Measurements from ENCODE around the gene MTERF2.
"Not testable (repeated sequence)": the region's sequence is repeated elsewhere in the genome, so short reads cannot be mapped to it uniquely, and the experiment has no call there.

Gene MTERF2

DNA sequence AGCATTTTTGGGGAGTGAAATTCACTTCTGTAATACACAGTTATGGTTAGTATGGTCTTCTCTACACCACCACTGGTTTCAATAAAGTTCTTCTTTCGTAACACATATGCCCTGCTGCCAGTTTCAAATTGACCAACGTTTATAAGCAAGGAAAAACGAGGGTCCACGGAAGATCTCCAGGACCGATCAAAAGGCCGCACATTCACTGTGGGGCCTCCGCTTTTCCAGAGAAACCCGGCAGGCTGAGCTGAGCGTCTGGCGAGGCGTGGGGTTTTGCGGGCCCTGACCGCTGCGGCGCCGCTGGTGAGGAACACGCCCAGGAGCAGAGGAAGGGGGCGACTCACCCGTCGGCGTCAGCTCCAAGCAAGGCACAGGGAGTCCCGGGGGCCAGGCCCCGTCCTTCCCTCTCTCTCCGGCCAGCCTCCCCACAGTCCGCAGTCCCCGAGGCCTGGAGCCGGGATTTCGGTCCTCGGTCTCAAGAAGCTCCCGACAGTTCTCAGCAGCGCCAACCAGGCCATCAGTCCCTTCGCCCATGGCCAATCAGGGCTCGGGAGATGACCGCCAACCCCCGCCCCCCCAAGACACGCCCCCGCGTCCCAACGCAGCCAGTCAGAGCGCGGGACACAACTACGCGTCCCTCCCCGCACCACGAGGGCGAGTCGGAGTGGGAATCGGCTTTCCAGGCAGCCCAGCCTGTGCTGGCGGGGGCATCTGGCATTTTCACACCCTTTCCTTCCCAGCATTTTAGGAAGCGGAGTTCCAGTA lies at the start of gene MTERF2:
TSS of gene MTERF2 (minus strand) at position 522 of the 765 bp plus-strand sequence. CDS start 8,432 bp downstream, outside the sequence.
- DNase-seq = peak; percentile 96

DNA sequence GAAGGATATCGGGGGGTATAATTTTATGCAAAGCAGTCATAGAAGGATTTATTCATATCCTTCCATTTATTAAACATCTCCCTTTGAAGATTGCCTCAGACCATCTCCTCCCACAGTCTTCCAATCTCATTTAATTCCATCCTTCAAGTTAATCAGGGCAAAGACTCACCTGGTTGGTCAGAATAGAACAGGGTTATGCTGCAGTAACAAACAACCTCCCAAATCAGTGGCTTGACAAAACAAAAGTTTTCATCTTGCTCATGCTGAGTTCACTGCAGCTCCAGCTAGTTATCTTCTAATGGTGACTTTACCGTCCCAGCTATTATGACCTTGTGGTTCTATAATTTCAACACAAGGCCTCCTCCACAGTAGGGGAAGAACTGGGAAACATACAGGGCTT lies 48.8 kb upstream of the MTERF2 start:
- DNase-seq = no peak

DNA sequence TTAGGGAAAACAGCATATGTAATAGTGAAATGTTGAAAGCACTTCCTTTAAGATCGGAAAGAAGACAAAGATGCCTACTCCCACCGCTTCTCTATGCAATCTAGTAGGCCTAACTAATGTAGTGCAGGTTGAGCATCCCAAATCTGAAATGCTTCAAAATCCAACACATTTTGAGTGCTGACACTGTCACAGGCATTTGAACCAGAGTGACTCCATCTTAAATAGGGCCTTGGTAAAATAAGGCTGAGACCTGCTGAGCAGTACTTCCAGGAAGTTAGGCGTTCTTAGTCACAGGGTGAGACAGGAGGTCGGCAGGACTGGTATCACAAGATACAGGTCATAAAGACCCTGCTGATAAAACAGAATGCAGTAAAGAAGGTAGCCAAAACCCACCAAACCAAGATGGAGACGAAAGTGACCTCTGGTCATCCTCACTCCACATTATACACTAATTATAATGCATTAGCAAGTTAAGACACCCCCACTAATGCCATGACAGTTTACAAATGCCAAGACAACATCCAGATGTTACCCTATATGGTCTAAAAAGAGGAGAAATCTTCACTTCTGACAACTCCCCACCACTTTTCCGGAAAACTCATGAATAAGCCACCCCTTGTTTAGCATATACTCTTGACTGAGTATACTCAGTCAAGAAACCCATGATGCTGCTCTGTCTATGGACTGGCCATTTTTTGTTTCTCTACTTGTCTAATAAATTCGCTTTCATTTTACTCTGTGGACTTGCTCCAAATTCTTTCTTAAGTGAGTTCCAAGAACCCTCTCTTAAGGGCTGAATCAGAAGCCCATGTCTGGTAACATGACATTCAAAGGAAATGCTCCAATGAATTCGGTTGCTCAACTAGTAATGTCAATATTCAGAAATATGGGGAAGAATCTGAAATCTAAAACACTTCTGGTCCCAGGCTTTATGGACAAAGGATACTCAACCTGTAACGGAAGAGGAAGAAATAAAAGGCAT lies 47.1 kb upstream of the MTERF2 start:
- DNase-seq = no peak

DNA sequence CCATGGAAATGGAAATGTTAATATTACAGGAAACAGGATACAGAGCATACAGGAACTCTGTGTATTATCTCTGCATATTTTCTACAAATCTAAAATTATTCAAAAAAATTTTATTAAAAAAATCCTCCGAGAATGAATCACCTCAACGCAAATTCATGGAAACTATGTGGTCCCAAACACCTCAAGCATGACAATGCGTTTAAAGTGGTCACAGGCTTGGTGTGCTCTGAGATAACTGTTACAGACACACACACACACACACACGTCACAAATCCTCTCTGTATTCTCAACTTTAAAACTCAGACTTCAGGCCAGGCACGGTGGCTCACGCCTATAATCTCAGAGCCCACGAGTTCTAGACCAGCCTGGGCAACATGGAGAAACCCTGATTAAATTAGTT lies 45.3 kb upstream of the MTERF2 start:
- DNase-seq = no peak

DNA sequence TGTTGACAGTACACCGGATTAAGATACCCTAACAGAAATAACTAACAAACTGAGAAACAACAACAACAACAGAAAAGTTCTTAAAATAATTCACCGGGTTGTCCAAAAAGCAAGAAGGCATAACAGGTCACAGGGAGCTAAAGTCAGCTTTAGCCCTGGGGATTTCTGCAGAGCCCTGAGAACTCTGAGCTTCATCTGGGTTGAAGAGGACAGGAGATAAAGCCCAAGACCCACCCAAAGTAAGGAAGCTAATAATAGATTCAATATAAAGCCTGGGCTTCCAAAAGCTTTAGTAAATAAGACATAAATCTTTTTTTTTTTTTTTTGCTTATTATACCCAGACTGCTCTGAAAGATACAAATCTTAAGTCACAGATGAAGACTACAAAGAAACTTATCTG lies 44.1 kb upstream of the MTERF2 start:
- DNase-seq = no peak

DNA sequence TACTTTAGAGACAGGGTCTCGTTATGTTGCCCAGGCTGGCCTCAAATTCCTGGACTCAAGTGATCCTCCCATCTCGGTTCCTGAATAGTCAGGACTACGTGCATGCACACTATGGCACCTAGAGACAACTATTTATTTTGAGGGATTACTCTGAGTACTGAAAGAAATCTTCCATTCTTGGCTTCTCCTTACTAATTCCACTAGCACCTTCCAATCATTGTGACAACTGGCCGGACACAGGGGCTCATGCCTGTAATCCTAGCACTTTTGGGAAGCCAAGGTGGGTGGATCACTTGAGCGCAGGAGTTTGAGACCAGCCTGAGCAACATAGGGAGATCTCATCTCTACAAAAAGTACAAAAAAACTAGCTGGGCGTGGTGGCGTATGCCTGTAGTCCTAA lies 42.1 kb upstream of the MTERF2 start:
- DNase-seq = no peak

GRCh38 chr12:107027636-107028053 lies 40.7 kb upstream of the MTERF2 start:
- DNase-seq = no peak

DNA sequence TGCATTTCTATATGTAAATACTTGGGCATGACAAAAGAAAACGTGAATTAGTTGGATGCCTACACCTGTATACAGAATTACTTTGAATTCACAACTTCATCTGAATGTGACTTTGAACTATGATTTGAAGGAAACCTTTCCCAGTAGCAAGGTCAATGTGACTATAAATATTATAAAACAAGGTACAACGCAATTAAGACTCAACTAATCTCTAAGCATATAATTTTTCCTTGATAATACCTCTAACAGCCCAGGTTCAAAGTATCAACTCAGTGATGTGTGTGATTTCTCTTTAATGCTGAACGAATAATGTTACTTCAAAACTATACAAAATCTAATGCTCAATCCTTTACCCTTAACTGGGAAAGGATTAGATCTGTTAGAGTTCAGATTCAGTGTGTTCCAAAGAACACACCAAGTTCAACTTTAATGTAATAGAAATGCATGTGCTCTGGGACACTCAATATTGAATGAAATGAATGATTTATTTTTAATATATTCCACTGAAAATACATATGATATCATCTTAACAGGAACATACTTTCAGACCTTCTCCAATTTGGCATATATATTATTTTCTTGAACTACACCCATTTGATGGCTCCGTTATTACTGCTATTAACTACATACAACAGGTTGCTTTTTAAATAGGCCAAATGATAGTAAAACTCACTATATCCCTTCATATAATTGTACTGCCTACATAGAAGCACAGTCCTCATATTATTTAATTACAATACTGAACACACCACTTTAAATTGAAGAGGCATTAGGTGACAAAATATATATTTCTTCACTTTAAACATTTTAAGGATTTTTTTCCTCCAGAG lies 40.1 kb upstream of the MTERF2 start:
- no peak for DNase-seq

- not testable (repeated sequence) for DNase-seq
These were observed 39.4 kb upstream of the MTERF2 start for GRCh38 chr12:107026356-107026755.

DNA sequence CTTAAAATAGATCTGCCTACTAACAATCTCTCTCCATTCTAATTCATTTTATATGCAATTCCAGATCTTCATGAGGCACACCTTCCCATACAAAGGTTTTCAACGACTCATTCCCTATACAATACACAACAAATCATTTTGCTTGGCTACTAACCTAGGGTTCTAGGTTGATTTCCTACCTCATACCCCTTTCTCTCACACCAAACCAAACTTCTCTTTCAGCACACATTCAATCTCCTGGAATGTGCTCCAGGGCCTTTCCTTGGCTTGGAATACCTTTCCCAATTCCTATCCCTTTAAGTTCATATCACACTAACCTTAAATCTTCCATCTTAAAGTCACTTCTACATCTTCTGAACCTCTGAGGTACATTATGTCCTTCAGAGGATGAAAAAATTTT lies 38.7 kb upstream of the MTERF2 start:
- no peak for DNase-seq

DNA sequence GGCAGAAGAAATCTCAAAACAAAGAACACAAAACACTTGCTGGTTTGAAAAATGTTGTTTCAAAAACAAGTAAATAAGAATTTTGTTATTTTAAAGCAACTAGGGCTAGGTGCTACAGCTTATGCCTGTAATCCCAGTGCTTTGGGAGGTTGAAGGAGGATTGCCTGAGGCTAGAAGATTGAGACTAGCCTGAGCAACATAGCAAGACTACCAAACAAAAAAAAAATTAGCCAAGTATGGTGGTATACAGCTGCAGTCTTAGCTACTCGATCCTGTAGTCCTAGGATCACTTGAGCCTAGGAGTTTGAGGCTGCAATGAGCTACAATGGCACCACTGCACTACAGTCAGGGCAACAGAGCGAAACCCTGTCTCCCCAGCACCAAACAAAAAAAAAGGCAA lies 32.6 kb upstream of the MTERF2 start:
- no peak for DNase-seq

DNA sequence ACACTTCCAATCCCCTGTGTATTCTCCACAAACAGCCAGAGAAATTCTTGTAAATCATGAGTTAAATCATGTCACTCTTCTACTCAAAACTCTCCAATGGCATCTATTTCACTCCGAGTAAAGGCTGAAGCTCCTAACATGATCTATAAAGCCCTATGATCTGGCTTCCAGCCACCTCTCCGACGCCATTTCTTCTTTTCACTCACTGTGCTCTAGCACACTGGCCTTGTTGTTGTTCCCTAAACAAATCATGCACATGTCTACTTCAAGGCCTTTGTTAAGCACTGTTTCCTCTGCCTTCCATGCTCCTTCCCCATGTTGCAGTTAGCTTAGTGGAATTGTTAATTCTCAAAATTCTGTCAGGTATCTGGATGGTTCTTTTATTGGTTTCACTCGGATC lies 30.1 kb upstream of the MTERF2 start:
- no peak for DNase-seq

- peak; percentile 14 for DNase-seq
These were observed 27.1 kb upstream of the MTERF2 start for GRCh38 chr12:107014055-107014454.

- DNase-seq = no peak
These were observed 25.9 kb upstream of the MTERF2 start for GRCh38 chr12:107012736-107013425.

GRCh38 chr12:107011519-107011918 lies 24.6 kb upstream of the MTERF2 start:
- DNase-seq = peak; percentile 7

DNA sequence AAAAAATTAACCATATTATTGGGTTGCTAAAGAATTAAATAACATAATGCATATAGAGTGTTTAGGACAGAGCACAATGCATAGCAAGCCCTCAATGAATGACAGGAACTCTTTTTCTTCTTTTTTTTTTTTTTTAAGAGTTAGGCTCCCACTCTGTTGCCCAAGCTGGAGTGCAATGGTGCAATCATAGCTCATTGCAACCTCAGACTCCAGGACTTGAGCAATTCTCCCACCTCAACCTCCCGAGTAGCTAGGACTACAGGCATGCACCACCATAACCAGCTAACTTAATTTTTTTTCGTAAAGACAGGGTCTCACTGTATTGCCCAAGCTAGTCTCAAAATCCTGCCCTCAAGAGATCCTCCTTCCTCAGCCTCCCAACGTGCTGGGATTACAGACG lies 20.5 kb upstream of the MTERF2 start:
- no peak for DNase-seq

DNA sequence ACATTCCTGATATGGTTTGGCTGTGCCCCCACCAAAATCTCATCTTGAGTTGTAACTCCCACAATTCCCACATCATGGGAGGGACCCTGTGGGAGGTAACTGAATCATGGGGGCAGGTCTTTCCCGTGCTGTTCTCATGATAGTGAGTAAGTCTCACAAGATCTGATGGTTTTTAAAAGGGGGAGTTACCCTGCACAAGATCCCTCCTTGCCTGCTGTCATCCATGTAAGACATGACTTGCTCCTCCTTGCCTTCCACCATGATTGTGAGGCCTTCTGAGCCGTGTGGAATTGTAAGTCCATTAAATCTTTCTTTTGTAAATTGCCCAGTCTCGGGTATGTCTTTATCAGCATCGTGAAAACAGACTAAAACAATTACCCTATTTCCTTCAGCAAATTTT lies 15.7 kb upstream of the MTERF2 start:
- DNase-seq = not testable (repeated sequence)

GRCh38 chr12:106999446-106999845 lies 12.5 kb upstream of the MTERF2 start:
- no peak for DNase-seq

- DNase-seq = no peak
These were observed 11.0 kb upstream of the MTERF2 start for GRCh38 chr12:106997916-106998315.

GRCh38 chr12:106996102-106996501 lies 9.2 kb upstream of the MTERF2 start:
- not testable (repeated sequence) for DNase-seq

GRCh38 chr12:106994579-106995220 lies 7.8 kb upstream of the MTERF2 start:
- DNase-seq = no peak

DNA sequence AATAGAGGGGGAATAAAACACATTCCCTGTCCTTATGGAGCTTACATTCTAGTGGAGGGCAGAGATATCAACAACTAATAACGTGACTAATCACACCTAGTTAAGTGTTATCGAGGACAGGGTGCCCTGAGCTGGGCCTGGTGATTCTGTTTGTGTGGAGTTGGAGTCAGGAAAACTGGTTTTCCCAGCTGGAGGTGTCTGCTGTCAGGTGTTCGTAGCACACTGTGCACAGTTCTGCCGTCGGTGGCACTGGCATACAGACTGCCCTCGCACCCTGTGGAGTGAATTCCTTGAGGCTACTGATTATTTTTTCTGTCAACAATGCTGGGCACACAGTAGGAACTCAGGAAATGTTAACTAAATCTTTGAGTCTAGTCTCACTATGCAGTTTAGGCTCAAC lies 900 bp upstream of the MTERF2 start:
- no peak for DNase-seq

Measured in hematopoietic multipotent progenitor cell treated with erythropoietin and hydrocortisone succinate and interleukin-3 and kit ligand, for 6 days (in vitro differentiated cells).